ENCODE results near the gene DIAPH2.

DNA sequence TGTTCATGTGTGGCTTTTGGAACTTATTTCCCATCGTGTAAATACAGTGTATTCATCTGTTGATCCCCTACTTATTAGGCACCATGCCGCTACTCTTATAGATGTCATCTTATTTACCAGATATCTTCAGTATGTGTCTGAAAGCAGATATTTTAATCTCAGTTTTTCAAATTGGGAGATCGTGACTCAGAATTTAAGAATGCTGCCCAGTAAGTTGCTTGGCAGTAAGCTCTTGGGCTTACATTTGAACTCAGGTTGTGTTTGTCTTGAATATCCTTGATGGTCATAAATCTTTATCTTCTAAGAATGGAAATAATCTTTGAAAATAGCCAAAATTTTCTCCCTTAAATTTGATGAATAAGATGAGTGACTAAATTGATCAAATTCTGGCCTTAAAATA, 153.2 kb downstream of the DIAPH2 start:
- TF ChIP-seq, protein P1, sequence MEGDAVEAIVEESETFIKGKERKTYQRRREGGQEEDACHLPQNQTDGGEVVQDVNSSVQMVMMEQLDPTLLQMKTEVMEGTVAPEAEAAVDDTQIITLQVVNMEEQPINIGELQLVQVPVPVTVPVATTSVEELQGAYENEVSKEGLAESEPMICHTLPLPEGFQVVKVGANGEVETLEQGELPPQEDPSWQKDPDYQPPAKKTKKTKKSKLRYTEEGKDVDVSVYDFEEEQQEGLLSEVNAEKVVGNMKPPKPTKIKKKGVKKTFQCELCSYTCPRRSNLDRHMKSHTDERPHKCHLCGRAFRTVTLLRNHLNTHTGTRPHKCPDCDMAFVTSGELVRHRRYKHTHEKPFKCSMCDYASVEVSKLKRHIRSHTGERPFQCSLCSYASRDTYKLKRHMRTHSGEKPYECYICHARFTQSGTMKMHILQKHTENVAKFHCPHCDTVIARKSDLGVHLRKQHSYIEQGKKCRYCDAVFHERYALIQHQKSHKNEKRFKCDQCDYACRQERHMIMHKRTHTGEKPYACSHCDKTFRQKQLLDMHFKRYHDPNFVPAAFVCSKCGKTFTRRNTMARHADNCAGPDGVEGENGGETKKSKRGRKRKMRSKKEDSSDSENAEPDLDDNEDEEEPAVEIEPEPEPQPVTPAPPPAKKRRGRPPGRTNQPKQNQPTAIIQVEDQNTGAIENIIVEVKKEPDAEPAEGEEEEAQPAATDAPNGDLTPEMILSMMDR (IDR thresholded peaks at IDR 0.05): no peak
- no peak for TF ChIP-seq POLR2A (IDR thresholded peaks at IDR 0.05)
